Stimulated activated CD8-positive, alpha-beta memory T cell treated with anti-CD3 and anti-CD28 coated beads, Interleukin-15, amount 100 ng/mL, for 1 hour (primary cell): ENCODE data around the gene TRIM10.
"Not testable (repeated sequence)": the region's sequence is repeated elsewhere in the genome, so short reads cannot be mapped to it uniquely, and the experiment has no call there.

Experiments used
- DNase-seq: peaks from one replicate; pipeline ENCODE4 v3.0.0-alpha.2; 2020; ENCODE audit warnings: low read depth

Gene TRIM10

GRCh38 chr6:30172681-30173080 lies 11.7 kb upstream of the TRIM10 start:
- DNase-seq: no peak

GRCh38 chr6:30171677-30172471 lies 10.9 kb upstream of the TRIM10 start:
- DNase-seq: no peak

- no peak for DNase-seq
These were observed 8.9 kb upstream of the TRIM10 start for GRCh38 chr6:30169658-30170614.

- no peak for DNase-seq
These were observed 7.7 kb upstream of the TRIM10 start for GRCh38 chr6:30168741-30169140.

GRCh38 chr6:30167101-30167500 lies 6.1 kb upstream of the TRIM10 start:
- no peak for DNase-seq

- not testable (repeated sequence) for DNase-seq
These were observed 4.2 kb upstream of the TRIM10 start for GRCh38 chr6:30165238-30165637.

GRCh38 chr6:30164714-30165113 lies 3.7 kb upstream of the TRIM10 start:
- no peak for DNase-seq

- no peak for DNase-seq
These were observed 3.1 kb upstream of the TRIM10 start for GRCh38 chr6:30163918-30164654.

GRCh38 chr6:30163090-30163917 lies 2.3 kb upstream of the TRIM10 start, which contains the start of gene TRIM15:
Gene TRIM15, plus strand, starts transcription at chr6:30163546. Its CDS starts 139 bp downstream, at chr6:30163685.
- no peak for DNase-seq

GRCh38 chr6:30162265-30163089 lies 1.5 kb upstream of the TRIM10 start:
- no peak for DNase-seq

GRCh38 chr6:30160008-30160784 lies 815 bp downstream of the TRIM10 start:
- no peak for DNase-seq

GRCh38 chr6:30158475-30159040 lies 2.5 kb downstream of the TRIM10 start:
- no peak for DNase-seq

GRCh38 chr6:30157999-30158398 lies 3.0 kb downstream of the TRIM10 start:
- DNase-seq: no peak

- DNase-seq: no peak
These were observed 3.4 kb downstream of the TRIM10 start for GRCh38 chr6:30157581-30157980.

- no peak for DNase-seq
These were observed 4.2 kb downstream of the TRIM10 start for GRCh38 chr6:30156774-30157173.

- no peak for DNase-seq
These were observed 4.8 kb downstream of the TRIM10 start for GRCh38 chr6:30156262-30156599.

- DNase-seq: no peak
These were observed 5.3 kb downstream of the TRIM10 start for GRCh38 chr6:30155520-30156261.

GRCh38 chr6:30154709-30155519 lies 6.1 kb downstream of the TRIM10 start:
- DNase-seq: no peak
